Thoracic aorta (tissue), 2 donors: ENCODE data around the gene BTG3. TPM values are rescaled to one million over a fixed set of nuclear protein-coding genes. Genes with fewer than 3 reads are reported as not detected.

ENCODE experiments used
- ATAC-seq: fragments of 150-250 bp; one replicate; pipeline ENCODE4 v1.8.0; 2017; ENCODE audit warnings: low read depth; ENCODE audit not compliant: insufficient number of reproducible peaks, low FRiP score
- DNase-seq: peaks from one replicate; pipeline ENCODE4 v3.0.0-alpha.2; 2020; ENCODE audit warnings: low spot score
- H3K27ac ChIP-seq, 2 donors: fragments of 200-600 bp; sonication (generic); 1 replicate in 1 of 2; 2 replicates in 1 of 2; pipeline ENCODE4 v1.5.1; 2016; ENCODE audit warnings: mild to moderate bottlenecking in 2 of 2, moderate library complexity in 2 of 2
- H3K27me3 ChIP-seq: fragments of 200-600 bp; sonication (generic); replicated peaks from 2 replicates; pipeline ENCODE4 v1.6.0; 2016; ENCODE audit warnings: mild to moderate bottlenecking; ENCODE audit not compliant: insufficient read depth
- H3K36me3 ChIP-seq: fragments of 200-600 bp; sonication (generic); one replicate; pipeline ENCODE4 v1.5.1; 2016
- H3K4me1 ChIP-seq, 2 donors: fragments of 200-600 bp; sonication (generic); 1 replicate in 1 of 2; 2 replicates in 1 of 2; pipeline versions ENCODE4 v1.5.1 to v1.6.0; 2016; ENCODE audit warnings: low read depth in 2 of 2, mild to moderate bottlenecking in 1 of 2; ENCODE audit not compliant: control insufficient read depth in 1 of 2
- H3K4me3 ChIP-seq: fragments of 200-600 bp; sonication (generic); 2 replicates; pipeline ENCODE4 v1.5.1; 2016; ENCODE audit warnings: mild to moderate bottlenecking
- H3K9me3 ChIP-seq: fragments of 200-600 bp; sonication (generic); 2 replicates; pipeline ENCODE4 v1.5.1; 2016
- CTCF ChIP-seq: fragments of 200-600 bp; sonication (generic); IDR thresholded peaks from one replicate; pipeline ENCODE4 v1.5.1; 2019; ENCODE audit warnings: antibody characterized with exemption
- total RNA-seq, 2 donors: library from RNA; depleted of rRNA; stranded (reverse); fragments of >200 nt; gene quantifications; one replicate each; pipeline versions ENCODE4 v1.1.0 to v1.2.3, GENCODE V29; 2016

BTG3 gene
- total RNA-seq, 2 donors from 2014 or later: 31.4 to 39.3 TPM

- Histone ChIP-seq H3K9me3 (no peaks in the 10 kb centered on the region), H3K27me3 (no peaks in the 10 kb centered on the region), H3K27ac (no peak overlapping the region), H3K4me3 (no peak overlapping the region), H3K4me1 (no peaks in the 10 kb centered on the region), H3K36me3 (no peaks in the 10 kb centered on the region)
- no peak for DNase-seq
- no peak for TF ChIP-seq CTCF
- ATAC-seq: no peak
Measured at GRCh38 chr21:17650292-17650691, 37.6 kb upstream of the BTG3 start.

GRCh38 chr21:17646790-17647189 is 34.1 kb upstream of the BTG3 start:
- no peak for TF ChIP-seq CTCF
- Histone ChIP-seq H3K4me3 (no peak overlapping the region), H3K36me3 (no peaks in the 10 kb centered on the region)

GRCh38 chr21:17644186-17644585 is 31.5 kb upstream of the BTG3 start:
- Histone ChIP-seq H3K4me1 (no peaks in the 10 kb centered on the region), H3K27me3 (no peaks in the 10 kb centered on the region), H3K27ac (no peak overlapping the region), H3K36me3 (no peaks in the 10 kb centered on the region), H3K9me3 (no peaks in the 10 kb centered on the region), H3K4me3 (no peak overlapping the region)
- no peak for DNase-seq
- no peak for TF ChIP-seq CTCF
- ATAC-seq: no peak

More at GRCh38 chr21:17646790-17647189, 34.1 kb upstream of the BTG3 start:
- no peak for ATAC-seq
- no peaks in the 10 kb centered on the region for H3K27me3 ChIP-seq
- no peaks in the 10 kb centered on the region for H3K4me1 ChIP-seq
- no peaks in the 10 kb centered on the region for H3K9me3 ChIP-seq
- no peak for DNase-seq
- no peak overlapping the region for H3K27ac ChIP-seq

GRCh38 chr21:17640821-17641220 is 28.1 kb upstream of the BTG3 start:
- Histone ChIP-seq H3K27me3 (no peaks in the 10 kb centered on the region), H3K27ac (no peak overlapping the region), H3K4me3 (no peak overlapping the region), H3K9me3 (no peaks in the 10 kb centered on the region), H3K36me3 (no peaks in the 10 kb centered on the region), H3K4me1 (no peaks in the 10 kb centered on the region)
- no peak for DNase-seq
- no peak for TF ChIP-seq CTCF
- ATAC-seq: no peak

GRCh38 chr21:17636711-17637110 is 24.0 kb upstream of the BTG3 start:
- no peaks in the 10 kb centered on the region for H3K4me1 ChIP-seq
- DNase-seq (no peak), ATAC-seq (no peak)
- no peak for TF ChIP-seq CTCF
- H3K27ac ChIP-seq: no peak overlapping the region
- H3K27me3 ChIP-seq: no peaks in the 10 kb centered on the region
- H3K36me3 ChIP-seq: no peaks in the 10 kb centered on the region
- H3K4me3 ChIP-seq: no peak overlapping the region
- no peaks in the 10 kb centered on the region for H3K9me3 ChIP-seq
